Activated CD4-positive, CD25-positive, alpha-beta regulatory T cell treated with anti-CD3 and anti-CD28 coated beads, Interleukin-2, amount 50 U/mL, for 16 hours (primary cell): ENCODE results near the gene WDR45.
"Not testable (repeated sequence)": the region's sequence is repeated elsewhere in the genome, so short reads cannot be mapped to it uniquely, and the experiment has no call there.

Source experiments
- DNase-seq: peaks from one replicate; pipeline ENCODE4 v3.0.0-alpha.2; 2020; ENCODE audit warnings: low read depth, low spot score

WDR45 gene

DNA sequence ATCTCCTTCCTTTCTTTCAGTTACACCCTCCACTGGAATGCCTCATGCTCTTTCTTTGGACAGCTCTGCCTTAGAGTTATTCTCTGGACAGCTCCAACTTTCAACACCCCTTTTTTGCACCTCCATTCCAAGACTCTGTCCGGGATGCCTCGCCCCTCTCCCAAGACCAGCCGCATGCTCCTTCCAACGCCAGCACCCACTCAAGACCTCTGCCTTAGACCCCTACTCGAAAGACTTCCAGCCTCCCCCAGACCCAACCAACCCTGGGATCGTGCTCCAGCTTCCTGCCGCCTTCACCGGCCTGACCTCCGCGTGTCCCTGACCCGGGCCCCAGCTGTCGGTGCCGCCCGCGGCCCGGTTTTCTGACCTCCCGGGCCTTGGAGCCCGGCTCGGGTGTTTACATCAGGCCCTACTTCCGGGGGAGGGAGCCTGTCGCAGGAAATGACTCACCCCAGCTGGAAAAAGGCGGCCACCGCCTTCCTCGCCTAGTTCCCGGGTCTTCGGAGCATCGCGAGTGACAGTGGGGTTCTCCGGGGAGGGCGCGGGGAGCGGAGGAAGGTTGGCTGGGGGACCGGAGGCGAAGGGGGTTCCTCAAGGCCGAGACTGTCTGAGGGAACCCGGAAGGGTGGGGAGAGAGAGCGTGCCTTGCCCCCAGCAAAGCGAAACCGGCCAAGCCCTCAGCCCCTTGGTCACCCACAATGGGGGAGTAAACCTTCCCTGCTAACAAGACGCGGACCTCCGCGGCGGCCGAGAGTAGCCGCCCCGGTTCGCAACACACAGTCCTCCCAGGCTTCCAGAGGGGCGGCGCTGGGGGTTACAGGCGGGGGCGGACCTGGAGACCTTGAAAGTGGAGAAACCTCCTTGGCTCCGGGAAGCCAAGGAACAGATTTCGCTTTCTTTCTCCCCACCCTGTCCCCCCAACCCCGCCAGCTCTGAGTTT lies at the start of gene WDR45:
WDR45 (minus strand) TSS at position 399 of the 940 bp plus-strand sequence. CDS start 1,792 bp downstream, outside the sequence.
- peak; percentile 36 for DNase-seq

DNA sequence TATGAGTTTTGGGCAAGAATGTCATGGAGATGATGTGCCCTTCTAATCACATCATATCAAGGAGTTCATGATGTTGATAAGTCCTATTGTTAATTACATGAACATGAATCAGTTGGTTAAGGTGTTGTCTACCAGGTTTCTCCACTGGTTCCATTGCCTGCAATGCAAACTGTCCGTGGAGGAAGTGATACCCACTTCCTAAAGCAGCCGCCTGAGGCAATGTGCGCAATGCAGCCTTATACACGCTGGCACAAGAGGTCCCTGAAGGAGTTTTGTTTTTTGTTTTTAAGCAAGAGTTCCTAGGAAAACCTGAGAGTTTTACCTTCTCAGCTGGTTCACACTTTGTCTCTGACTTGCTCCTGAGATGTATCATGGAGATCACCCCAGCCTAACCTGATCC lies 49.7 kb upstream of the WDR45 start:
- DNase-seq, result no peak

DNA sequence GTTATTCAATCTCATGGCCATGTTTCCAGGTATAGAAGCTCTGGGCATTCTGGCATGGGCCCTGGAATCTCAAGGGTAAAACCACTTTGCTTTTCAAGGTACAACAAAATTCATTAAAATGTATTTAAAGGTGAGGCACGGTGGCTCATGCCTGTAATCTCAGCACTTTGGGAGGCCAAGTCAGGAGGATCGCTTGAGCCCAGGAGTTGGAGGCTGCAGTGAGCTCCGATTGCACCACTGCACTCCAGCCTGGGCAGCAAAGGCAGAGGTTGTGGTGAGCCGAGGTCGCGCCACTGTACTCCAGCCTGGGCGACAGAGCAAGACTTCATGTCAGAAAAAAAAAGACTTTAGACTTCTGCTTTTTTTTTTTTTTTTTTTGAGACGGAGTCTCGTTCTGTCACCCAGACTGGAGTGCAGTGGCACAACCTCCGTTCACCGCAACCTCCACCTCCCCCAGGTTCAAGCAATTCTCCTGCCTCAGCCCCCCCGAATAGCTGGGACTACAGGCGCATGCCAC lies 48.1 kb upstream of the WDR45 start:
- DNase-seq, result not testable (repeated sequence)

DNA sequence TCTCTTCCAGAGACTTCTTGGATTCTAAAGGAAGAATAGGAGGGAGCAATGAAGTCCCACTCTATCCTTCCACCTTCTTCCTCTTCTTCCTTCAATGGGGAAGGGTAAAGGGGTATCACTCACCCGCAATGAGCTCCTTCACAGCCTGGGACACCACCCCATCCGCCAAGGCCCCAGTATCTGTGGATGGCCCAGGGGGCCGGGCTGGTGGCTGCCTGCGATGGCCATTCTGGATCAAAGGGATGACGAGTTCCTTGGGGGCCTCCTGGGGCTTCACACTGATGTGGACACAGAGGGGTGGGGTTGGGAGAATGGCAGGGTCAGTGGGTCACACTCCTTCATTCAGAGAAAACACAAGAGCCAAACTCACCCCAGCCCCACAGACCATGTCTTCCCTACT lies 42.8 kb upstream of the WDR45 start:
- DNase-seq, result no peak

DNA sequence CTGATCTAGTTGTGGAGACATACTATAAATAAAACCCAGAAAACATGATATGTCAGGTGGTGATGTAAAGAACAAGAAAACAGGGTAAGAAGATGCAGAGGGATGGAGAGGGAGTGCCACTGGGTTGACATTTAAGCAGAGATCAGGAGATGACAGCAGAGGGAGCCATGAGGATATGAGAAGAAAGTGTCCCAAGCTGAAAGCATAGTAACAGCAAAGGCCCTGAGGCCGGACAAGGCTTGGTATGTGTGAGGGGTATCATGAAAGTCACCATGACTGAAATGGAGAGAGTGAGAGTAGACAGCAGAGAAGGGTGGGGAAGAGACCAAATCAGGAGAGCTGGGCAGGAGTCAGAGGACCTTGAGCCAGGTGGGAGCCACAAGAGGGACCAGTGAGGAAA lies 40.4 kb upstream of the WDR45 start:
- DNase-seq, result no peak

DNA sequence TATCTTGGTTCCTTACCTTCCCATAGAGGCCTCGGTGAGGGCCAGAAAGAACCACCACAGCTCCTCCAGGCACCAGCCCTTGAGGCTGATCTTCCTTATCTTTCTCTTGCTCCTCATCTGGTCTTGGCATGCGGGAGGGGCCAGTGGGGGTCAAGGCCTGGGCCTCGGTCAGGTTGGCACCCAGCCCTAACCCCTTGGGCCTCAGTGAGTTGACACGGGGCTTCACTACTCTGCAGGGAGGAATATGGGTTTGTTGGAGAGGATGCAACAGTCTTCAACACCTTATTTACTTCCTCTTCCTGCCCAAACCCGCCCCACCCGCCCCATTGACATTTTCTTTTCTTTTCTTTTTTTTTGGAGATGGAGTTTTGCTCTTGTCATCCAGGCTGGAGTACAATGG lies 37.9 kb upstream of the WDR45 start:
- no peak for DNase-seq

DNA sequence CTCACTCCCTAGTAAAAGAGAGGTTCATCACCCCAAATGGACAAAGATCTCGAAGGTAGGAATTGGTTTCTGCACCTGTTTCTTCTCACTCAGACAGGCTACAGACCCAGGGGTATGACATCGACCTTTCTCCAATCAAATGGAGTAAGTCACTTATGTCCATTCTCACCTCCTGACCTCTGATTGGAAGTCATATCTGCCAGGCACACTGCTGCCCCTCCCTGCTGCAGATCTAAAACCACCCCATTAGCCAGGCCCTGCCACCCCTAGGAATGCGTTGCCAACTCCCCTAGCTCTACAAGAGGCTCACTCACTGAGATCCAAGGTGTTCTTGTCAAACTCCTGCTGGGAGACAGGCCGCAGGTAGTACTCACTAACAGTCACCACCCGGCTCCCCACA lies 37.0 kb upstream of the WDR45 start:
- no peak for DNase-seq

DNA sequence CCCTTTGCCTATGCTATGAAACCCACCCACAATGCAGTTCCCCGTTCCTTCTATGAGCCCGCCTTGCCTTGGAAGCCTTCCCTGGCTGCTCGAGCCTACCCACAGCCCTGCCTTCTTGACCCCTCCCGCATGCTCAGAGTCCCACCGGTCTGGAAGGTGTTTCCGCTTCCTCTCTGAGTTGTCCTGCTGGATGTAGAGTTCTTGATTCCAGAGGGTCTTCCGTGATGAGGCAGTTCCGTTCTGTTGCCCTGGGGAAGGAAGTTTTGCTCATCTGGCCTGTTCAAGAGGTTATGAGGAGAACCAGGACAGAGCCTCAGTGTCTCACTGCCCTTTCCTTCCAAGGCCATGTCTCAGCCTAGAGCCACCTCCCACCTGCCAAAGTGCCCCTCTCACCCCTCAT lies 36.4 kb upstream of the WDR45 start:
- DNase-seq, result no peak

DNA sequence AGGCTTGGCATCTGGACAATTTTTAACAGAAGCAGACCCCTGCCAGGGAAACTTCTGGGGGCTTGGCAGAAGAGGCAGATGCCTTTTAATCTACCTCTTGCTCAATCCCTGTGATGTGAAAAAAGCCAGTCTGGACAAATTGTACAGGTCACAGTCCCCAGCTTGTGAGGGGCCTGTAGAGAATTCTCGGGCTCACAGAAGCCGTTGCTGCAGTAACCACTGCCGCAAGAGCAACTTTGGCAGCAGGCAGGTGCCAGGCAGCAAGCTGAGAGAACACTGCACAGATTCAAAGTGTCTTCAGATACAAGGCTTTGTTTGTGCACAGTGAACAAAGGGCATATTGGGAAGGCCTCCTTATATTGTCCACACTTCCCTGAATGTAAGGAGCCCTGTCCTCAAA lies 32.1 kb upstream of the WDR45 start:
- DNase-seq, result no peak

DNA sequence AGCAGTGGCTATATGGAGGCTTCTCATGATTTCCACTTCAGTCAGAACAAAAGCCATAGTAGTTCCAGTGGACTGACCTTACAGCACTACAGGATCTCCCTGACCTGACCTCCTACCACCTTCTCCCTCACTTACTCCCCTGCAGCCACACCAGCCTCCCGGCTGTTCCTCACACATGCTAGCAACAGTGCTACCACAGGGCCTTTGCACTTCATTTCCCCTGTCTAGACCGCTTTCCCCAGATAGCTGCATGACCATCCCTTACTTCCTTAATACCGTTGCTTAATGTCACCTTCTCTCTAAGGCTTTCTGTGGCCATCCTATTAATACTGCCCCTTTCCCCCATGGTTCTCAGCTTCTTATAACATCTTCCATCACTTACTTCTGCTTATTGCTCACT lies 30.7 kb upstream of the WDR45 start:
- no peak for DNase-seq

DNA sequence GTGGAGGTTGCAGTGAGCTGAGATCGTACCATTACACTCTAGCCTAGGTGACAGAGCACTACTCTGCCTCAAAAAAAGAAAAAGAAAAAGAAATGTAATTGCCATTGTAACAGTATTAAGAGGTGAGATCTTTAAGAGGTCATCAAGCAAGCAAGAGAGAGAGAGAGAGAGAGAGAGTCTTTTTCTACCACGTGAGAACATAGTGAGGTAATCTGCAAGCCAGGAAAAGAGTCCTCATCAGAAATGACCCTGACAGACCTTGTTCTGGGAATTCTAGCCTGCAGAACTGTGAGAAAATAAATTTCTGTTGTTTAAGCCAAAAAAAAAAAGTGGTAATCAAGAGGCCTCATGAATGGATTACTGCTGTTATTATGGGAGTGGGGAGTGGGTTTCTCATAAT lies 29.0 kb upstream of the WDR45 start:
- DNase-seq, result no peak

DNA sequence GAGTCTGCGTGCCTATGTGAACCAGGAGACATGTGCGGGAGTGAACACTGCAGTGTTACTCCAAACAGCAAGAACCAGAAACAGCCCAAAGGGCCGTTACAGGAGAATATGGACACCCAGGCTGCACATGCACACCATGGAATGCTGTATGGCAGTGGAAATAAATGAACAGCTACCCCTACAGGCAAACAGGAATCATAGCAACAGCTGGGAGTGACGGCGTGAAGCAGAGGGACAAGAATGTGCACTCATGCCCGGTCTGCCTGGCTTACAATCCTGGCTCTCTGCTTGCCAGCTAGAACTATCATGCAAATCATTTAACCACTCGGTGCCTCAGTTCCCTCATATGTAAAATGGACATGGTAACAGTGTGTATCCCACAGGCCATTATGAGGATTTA lies 27.2 kb upstream of the WDR45 start:
- no peak for DNase-seq

DNA sequence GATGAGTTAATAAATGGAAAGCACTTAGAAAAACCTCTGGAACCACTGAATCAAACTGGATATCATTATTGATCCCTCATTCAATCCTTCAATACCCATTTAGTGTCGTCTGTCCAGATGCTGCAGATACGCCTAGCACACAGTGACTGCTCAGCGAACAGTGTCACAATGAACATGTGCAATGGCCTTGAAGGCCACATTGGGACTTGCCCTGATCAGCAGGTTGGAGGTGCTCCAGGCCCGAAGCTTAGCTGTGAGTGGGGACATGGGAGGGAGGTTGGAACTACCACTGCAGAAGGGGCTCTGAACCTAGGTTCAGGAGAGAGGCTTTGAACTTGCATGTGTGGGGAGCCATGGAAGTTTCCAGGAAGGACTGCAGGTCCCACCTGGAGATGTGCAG lies 26.6 kb upstream of the WDR45 start:
- no peak for DNase-seq

DNA sequence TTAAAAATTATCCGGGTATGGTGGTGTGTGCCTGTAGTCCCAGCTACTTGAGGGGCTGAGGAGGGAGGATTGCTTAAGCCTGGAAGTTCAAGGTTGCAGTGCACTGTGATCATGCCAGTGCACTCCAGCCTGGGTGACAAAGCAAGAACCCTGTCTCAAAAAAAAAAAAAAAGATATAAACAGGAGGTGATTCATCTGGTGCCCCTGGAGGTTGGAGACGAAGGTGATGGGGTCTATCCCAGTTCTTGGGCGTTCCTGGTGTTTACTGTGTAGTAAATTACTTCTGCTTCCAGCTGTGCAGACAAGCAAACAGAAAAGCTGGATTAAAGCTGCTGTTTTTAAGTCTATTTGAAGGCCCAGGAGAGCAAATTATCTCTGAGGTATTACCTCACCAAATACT lies 23.9 kb upstream of the WDR45 start:
- DNase-seq, result no peak

DNA sequence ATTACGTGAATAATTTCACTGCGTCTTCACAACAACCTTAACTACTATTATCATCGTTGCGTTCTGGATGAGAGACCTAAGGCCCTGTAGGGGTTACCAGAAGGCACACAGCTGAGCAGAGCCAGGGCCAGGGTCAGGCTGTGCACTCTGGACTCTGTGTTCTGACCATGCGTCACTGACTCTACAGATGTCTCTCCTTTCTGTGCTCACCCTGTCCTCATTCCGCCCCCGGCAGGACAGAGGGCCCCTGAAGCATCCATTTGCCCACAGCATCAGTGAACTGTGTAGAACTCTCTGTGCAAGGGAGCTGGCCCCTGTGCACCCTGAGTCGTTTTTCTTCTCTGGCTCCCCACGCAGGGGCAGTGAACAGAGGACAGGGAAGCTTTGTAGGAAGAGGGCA lies 22.5 kb upstream of the WDR45 start:
- no peak for DNase-seq

DNA sequence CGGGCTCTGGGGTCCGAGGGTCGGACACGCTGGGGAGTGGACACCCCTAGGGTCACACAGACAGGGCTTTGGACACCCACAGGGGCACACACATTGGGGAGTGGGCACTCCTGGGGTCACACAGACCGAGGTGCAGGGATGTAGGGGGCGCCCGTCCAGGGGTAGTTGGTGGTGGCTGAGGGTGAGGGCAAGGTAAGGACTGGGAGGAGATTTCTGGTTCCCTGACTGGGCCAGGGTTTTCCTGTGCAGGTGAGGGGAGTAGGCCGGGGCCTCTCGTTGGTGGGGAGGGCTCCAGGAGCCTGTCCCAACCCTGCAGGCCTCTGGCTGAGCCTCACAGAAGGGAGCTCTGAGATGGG lies 21.9 kb upstream of the WDR45 start:
- no peak for DNase-seq

DNA sequence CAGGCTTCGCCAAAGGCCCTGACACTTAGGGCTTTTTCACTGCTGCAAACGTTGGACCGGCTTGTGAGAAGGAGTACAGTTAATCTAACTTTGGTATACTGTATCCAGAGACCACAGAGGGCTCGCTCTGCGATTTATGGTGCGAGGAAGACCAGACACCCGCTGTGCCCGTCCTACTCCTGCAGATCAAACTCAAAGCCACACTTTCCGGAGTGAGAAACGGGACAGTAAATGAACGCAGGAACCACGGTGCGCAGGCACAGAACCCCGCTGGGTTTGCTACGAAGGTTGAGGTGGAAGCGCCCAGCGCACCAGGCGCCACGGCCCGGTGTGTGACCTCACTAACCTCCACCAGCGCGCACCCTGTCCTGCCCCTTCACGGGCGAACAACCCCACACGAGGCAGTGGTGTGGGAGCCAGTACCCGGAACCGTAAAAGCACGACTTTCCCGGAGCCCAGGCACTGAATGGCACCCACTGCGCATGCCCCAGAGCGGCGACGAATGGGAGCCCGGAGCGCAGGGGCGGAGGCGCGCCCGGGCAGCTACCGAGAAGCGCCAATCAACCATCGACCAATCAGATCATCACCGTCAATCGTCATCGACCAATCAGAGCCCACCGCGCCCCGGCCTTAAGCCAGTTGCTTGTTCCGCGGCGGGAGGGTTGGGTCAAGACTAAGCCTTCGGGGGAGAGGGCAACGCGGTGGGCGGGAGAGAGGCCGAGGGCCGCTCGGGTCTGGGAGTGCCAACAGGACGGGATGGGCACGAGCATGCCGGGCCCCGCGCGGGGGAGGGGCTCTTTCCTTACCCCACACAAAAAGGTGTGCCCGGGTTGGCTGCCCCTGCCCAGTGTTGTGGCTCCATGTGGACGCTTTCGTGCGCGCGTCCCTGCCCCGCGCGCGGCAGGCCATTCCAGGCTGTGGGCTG lies 21.3 kb upstream of the WDR45 start:
- DNase-seq, result peak; percentile 79

DNA sequence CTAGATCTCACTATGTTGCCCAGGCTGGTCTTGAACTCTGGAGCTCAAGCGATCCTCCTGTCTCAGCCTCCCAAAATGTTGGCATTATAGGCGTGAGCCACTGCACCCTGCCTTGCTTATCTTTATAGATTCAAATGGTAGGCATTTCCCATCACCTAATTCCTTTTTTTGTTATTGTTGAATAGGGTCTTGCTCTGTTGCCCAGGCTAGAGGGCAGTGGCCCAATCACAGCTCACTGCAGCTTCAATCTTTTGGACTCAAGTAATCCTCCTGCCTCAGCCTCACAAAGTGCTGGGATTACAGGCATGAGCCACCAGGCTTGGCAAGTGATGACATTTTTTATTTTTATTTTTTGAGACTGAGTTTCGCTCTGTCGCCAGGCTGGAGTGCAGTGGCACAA lies 16.7 kb upstream of the WDR45 start:
- DNase-seq, result no peak

DNA sequence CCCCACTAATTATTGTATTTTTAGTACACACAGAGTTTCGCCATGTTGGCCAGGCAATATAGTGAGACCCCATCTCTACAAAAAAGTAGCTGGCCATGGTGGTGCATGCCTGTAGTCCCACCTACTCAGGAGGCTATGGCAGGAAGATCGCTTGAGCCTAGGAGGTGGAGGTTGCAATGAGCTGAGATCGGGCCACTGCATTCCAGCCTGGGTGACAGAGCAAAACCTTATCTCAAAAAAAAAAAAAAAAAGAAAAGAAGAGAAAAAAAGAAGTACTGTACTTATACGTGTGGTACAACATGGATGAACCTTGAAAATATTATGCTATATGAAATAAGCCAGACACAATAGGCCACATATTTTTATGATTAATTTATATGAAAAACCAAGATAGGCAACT lies 9.9 kb upstream of the WDR45 start:
- no peak for DNase-seq

DNA sequence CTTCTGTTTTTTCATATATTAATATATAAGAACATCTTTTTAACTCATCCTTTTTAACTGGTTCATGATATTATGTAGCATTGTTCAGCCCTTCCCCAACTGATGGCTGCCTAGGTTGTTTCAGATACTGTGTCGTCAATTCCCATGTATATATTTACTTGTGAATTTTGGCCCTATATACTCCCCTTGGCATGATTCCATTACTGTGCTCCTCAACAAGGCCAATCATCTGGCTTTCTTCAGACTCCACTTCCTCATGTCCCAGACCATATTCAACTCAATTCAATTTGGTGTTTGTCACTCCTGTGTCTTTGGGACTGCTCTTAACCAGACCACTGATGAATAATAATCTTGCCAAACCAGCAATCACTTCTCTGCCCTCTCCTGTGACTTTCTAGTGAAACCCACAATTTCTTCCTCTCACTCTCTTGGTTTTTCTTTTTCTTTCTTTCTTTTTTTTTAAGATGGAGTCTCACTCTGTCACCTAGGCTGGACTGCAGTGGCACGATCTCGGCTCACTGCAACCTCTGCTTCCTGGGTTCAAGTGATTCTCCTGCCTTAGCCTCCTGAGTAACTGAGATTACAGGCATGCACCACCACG lies 2.7 kb upstream of the WDR45 start:
- DNase-seq, result no peak

DNA sequence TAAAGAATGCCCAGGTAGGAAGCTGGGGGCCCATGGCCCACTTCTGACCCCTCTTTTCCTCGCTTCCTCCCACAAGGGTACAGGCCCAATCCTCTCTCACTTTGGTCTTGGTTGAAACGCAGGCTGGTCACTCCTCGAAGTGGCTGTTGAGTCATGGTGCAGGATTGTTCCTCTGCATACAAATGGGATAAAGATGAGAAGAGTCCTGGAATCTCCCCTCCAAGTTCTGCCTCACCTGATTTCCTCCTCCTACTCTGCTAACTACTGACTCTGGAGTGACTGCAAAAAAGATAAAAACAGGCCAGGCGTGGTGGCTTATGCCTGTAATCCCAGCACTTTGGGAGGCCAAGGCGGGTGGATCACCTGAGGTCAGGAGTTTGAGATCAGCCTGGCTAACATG lies 1.7 kb downstream of the WDR45 start:
- no peak for DNase-seq

DNA sequence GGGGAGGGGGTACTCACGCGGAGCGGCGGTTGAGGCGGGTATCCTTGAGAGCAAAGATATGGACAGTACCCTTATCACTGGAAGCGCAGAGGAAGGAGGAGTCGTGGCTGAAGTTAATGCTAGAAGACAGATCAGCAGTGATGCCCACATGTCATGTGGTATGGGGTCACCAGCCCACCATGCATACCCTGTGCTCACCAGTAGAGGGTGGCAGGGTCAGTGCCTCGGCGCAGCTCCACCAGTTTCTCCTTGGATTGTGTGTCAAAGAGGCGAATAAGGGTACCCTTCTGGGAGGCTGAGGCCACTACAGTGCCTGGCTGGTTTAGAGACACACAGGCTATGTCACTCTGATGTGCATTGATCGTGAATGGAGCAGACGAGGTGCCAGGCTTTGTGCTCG lies 4.3 kb downstream of the WDR45 start:
- DNase-seq, result no peak
